NCI-H2107 treated with DMSO at 0.1 percent for 48 hours (cell line): ENCODE data around the gene RCBTB2.

Experiments
- DNase-seq: peaks from one replicate; lab custom pipeline; 2025; ENCODE audit not compliant: unreplicated experiment; lab: John Stamatoyannopoulos, UW

RCBTB2 gene

DNA sequence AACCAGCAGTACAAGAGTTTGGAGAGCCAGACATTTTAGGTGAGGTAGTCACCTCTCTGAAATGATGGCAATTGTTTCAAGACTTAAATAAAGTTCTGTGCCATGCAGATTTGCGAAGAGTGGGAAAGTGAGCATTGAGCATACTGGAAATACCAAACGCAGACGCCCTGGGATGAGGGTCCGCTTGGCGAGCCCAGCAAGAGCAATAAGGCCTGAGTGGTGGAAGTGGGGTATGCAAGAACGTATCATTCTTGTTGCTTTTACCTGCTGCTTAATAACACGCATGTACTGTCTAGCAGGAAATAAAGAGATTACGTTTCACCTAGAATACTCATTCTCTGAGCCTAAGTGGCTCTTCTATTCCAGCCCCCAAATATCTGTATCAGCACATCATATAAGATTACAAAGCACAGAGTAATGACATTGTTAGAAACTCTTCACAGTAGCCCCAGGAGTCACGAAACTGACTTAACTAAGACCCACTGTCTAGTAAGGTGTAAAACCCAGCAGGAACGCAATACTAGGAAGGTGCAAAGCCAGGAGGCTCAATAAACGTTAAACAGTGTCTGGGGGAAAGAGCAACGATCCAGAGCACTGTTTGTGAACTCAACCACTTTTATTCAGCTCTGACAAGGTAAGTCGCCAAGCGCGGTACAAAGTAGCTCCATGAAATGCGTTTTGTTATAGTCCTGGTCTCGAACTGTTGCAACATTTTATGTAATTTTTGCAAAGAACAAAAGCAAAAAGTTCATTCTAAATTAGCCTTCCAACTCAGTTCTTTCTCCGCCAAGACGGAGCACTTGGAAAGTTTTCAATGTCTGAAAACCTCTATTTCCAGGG, 1.2 kb downstream of the RCBTB2 start:
- DNase-seq, result peak; percentile 35

DNA sequence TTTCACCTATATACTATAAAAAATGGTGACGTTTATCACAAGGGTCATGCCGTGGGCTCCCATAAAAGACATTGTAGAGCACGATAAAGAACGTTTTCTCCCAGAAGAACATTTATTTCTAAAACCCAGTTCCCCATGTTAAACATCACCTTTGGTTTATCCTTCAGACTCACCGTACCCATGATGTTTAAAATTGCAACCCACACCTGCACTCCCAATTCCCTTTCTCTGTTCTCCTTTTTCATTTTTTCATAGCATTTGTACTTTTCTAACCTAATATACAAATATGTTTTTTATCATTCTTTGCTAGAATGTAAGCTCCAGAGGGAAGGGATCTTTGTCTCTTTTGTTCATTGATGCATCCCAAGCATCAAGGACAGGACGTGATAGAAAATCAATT, 2.0 kb downstream of the RCBTB2 start:
- no peak for DNase-seq

DNA sequence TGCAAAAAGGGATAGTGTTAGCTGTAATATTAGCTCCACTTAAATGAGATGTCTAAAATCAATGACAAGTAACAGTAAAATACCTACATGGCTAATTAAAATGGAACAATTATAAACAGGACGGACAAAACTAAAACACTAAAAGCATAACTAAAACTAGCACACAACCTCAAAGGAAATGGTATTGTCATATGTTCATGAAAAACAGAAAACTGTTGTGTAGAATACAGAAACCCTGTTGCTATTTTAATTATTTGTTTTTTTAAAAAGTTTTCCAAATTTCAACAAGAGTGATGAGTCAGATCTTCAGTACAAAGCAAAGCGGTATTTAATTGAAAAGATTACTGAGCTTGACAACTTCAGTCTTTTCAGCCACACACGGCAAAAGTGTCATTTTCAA, 4.2 kb downstream of the RCBTB2 start:
- DNase-seq, result no peak

DNA sequence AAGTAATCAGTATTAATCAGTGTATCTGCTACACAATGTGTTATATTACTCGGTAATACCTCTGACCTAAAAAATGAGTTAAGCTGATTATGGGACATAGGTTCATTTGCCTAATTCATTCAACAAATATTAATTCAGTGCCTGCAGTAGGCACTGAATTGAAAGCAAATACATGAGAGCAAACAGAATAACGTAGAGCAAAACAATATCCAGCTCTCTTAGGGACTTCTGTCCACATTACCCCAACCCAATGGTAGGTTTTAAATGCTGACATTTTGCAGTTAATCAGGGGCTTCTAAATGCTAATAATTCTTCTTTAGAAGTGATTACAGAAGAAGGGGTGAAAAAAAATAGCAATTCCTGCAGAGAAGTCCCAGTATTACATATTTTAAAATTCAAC, 4.9 kb downstream of the RCBTB2 start:
- DNase-seq, result no peak

DNA sequence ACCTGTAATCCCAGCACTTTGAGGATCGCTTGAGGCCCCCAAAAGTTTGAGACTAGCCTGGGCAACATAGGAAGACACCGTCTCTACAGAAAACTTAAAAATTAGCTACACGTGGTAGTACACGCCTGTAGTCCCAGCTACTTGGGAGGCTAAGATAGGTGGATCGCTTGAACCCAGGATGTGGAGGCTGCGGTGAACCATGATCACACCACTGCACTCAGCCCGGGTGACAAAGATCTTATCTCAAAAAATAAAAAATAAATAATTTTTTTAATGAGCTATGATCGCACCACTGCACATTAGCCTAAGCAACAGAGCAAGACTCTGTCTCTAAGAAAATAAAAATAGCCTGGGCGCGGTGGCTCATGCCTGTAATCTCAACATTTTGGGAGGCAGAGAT, 6.6 kb downstream of the RCBTB2 start:
- no peak for DNase-seq

DNA sequence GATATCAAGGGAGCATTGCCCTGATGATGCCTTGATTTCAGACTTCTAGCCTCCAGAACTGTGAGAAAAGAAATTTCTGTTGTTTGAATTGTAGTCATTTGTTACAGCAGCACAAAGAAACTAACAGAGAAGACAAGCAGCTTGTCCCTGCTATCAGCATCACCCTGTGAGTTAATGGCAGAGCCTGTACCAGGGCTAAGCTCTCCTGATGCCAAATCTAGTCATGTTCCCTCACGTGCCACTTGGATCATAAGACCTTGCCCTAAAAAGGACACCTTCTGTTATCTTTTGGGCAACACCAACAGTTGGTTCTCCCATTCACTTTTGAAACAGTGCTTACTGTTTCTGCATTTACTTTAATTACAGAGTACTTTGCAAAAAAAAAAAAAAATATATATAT, 14.8 kb downstream of the RCBTB2 start:
- no peak for DNase-seq

DNA sequence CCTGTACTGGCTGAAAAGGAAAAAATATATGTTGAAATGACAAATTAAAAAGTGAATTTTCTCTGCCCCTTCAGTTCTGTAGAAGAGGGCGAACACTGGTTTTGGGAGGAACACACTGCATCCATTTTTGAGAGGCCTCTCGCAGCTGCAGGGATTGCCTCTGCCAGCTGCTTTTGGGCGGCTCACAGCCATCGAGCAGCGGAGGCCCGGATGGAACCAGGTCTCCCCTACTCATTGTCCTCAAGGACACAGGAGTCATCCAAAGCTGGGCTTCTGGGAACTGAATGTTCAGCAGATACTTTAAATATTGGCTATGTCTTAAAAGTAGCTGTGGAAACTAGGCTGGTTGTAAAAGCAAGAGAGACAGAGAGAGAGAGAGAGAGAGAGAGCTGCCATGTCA, 17.1 kb downstream of the RCBTB2 start:
- DNase-seq, result no peak

DNA sequence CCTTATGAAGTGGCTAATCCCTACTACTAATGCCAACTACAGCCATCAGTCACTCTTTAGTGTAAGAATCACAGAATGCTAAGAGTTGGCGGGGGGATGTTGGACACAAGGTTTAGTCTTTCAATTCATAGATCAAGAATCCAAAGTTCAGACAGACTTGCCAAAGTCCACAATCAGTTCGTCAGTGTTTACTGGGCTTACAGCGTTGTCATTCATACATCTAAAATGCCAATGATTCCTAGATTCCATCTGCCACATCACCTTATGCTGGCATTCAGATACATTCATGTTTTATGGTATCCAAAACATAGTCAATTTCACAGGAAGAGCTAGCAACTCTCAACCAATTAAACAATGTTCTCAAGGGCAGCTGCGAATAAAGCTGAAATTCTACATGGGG, 18.1 kb downstream of the RCBTB2 start:
- no peak for DNase-seq

DNA sequence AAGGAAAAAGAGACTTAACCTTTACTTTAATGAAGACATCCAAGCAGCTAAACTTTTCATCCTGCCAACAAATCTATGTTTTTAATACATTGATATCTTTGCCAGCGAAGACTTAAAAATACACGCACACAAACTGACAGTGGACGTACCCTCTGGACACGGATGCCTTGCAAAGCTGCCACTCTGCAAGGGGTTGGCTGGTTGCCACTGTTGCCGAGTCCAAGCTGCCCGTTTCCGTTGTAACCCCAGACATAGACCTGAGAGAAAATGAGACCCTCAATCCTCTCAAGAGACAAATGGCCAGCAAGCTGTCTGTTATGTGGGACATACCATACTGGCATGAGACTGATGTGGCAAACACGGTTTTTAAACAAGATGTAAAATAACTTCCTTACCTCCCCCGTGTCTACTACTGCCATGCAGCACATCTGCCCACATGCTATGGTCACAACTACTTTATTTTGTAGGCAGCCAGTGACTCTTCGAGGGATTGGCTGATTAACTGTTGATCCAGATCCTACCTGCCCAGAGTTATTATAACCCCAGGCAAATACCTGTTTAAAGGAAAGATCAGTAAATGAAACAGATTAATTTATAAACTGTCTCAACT, 21.2 kb downstream of the RCBTB2 start:
- DNase-seq, result no peak

DNA sequence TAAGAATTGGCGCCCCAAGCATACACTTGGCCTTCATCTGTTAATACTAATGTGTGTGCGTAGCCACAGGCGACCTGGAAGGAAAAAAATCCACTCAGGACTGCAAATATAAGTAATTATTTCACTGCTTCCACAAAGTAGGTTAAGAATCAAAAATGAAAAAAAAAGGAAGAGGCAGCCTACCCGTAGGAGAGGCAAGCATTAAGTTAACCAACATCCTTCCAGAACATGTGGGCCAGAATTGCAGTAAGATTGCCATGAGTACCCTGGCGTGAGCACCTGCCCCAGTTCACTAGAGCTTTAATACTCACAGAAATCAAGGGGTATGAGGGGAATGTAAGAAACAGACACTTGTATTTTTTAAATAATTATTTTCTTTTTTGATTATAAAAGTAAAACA, 22.2 kb downstream of the RCBTB2 start:
- DNase-seq, result no peak

DNA sequence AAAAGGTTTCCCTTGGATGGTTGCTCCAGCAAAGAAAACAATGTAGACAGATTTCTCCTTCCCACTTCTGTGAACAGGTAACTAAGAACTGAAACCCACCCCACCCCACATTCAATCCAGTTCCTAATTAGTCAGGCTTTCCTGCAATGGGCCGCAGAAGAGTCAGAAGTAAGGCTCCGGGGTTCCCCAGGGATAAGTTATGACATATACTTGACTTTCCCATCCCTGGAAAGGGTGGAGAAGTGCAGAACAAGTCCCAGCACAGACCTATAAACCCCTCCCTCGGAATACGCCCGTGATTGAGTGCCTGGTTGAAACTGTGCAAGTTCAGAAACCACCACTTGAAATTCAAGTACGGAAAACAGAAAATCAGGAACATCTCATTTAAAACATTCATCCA, 24.9 kb downstream of the RCBTB2 start:
- no peak for DNase-seq

DNA sequence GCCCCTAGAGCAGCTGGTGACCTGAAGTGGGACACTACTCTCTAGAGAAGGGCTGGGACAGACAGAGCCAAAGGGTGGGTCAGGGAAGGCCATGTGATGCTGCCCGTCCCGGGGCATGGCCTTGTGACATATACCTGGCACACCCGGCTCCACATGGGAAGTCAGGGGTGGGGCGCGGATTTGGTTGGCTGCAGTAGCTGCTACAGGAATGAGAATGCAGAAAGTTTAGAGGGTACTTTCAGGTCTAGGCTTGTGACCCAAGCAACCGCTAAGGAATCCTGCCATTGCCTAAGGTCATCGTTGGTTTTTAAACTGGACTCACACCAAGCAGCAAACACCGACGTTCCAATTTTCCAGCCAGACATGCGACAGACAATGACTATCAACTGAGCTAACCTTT, 25.9 kb downstream of the RCBTB2 start:
- DNase-seq, result no peak

DNA sequence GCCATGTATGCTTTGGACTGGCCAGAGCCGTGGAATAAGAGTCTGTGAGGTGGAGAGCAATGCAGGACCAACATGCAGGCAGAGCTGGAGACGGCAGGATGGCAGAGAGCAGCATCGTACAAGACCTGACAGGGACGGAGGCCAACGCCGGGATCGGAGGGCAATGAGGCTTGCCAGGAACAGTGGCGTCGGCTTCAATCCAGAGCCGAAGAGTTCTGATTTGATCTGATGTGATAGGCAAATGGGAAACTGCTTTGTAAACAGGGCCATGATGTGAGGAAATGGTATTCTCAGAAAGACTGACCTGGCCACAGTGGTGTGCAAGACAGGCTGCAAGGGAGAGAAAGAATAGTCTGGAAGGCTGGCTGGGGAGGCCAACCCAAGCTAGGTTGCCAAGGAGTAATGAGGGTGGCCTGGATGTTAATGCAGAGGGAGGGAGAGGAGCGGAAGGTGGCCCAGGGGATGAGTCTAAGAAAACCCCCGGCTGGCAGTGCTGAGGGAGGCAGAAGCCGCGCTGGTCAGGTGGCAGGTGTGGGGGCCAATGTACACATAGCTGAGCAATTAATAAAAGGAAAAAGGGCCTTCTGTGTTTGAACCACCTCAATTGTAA, 26.7 kb downstream of the RCBTB2 start:
- DNase-seq, result no peak

DNA sequence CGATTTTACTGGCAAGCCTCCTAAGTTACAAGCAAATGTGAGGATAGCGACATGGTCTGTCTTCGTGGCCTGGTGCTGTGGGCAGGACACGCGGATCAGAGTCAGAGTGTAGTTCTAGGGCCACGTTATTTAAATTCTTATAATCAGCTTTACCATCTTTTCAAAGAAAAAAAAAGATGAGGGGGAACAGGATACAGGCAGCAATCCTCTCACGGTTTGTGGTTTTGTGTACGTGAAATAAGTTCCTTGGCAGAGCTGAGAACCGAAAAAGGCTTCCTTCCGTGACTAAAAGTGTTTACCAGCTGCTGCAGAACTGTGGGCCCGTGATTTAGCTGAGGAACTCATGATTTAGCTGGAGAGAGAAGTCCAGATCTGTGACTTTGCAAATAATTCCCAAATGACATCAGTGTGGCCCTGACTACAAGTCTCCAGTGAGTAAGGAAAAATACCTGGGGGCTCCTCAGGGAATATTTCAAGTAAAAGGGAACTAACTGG, 27.2 kb downstream of the RCBTB2 start:
- no peak for DNase-seq

DNA sequence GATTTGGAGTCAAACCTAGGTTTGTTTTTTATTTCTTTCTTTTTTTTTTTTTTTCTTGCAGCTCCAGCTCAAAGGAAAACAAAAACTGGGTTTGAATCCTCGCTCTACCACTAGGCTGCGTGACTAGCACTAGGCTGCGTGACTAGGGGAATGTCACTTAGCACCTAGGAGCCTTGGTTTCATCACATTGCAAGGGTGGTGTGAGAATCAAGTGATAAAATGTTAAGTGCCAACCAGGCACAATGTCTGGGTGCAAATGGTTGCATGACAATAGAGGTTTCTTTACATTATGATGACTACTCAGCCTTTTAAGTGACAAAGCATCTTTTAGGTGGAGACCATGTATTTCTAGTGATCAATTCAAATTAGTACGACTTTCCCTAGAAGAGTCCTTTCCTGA, 27.9 kb downstream of the RCBTB2 start:
- DNase-seq, result no peak

DNA sequence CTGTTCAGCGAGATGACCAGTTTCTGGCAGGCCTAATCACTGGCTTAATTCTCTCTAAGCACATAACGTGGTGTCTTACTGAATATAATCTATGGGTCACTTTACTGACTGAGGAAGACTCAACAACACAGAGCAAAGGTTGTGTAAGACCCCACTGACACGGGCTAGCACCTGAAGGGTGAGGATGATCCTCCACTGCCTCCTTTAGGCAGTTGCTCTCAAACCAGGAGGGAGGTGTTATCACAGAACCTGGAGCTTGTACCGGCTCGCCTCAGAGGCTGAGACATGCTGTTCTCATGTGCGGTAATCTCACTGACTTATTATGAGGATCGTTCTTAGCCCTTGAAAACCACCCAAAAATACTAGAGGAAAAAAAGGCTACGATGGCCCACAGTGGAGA, 28.3 kb downstream of the RCBTB2 start:
- no peak for DNase-seq

DNA sequence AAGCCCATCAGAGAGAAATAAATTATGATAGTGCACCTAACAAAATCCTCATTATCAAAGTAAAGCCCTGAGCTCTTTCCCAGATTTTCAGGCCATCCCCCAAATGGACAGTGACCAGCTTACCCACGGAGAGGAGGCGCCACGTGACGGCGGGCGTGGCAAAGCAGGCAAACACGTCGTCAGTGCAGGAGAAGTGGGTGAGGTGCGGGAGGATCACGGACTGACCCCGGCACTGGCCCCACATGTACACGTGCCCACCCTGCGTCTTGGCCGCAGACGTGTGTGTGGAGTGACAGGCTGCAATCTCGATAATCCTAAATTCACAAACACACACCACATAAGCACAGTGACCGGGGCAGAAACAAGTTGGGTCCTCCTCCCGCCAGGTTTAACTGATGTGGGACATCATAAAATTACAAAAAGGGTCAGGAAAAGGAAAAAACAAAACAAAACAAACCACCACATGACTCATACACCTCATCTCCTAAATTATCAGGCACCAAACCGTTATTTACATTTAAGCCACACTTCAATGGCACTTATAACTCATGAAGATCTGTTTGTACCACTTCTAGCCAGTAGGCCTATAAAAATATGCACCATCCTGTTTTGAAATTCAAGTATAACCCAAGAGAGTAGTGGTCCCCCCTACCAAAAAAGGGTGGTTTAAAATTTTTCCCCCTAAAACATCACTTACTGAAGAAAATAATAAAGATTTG, 30.1 kb downstream of the RCBTB2 start:
- no peak for DNase-seq

DNA sequence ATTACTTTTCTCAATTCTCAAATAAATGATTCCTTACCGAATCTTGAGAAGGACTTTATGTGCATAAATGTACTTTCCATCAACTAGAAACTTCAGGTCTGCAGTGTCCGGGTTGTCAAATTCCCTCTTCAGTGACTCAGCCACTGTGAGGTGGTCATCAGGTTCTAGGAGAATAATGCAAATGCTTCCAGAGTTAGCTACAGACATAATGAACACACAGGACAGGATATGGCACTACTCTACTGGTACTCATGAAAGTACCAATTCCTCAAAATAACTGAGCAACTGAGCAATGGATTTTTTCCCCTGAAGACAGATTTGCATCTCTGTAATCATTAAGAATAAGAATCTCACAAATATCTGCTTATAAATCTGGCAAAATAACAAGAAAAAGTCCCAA, 31.2 kb downstream of the RCBTB2 start:
- no peak for DNase-seq

DNA sequence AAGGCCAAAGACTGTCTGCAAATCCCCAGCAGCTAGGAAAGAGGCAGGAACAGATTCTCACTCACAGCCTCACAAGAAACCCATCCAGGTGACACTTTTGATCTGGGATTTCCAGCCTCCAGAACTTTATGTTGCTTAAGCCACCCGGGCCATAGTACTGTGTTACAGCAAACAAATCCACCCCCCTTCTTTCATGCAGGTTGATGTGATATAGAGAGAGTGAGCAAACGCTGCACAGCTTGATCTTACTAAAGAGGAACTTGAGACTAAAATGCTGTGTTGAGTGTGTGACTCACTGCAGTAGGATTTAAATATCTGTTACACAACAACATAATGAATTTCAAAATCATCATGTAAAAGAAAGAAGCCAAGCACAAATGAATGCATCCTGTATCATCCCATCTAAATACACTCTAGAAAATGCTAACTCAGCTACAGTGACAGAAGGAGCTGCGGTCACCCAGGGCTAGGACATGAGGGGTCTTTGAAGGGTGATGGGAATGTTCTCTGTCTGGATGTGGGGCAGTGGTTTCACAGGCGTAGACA, 32.2 kb downstream of the RCBTB2 start:
- peak; percentile 48 for DNase-seq

DNA sequence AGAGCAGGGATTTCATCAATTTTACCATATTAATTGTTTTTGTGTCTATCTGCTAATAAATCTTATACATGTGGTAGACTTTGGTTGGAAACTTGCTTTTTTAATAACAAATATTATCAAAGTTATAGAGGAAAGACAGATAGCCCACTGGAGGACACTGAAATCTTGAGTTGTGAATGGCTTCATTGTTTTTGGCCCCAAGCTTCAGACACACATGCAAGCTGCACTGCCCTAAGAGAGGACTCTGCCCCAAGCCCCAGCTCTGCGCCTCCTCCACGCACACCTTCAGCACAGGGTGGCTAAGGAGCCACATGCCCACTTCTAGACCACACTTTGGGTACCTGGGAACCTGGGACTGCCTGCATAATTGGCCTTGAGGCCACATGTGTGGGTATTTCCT, 35.2 kb downstream of the RCBTB2 start:
- DNase-seq, result no peak
